GM21423 (cell line): ENCODE data around the gene KCNE1.
"Not testable (repeated sequence)": the region's sequence is repeated elsewhere in the genome, so short reads cannot be mapped to it uniquely, and the experiment has no call there.

Source experiments
- ATAC-seq: cut with Tn5 transposase; IDR thresholded peaks from one replicate; pipeline ENCODE4 v1.9.1; 2021; ENCODE audit warnings: mild to moderate bottlenecking, moderate library complexity; ENCODE audit not compliant: unreplicated experiment

Gene KCNE1

GRCh38 chr21:34511787-34512455 is at the start of gene KCNE1:
KCNE1 (minus strand) TSS chr21:34512210; CDS start chr21:34449634, 62,576 bp downstream.
- no peak for ATAC-seq

- no peak for ATAC-seq
Measured at GRCh38 chr21:34561806-34562205, 49.8 kb upstream of the KCNE1 start.

- ATAC-seq = no peak
Measured at GRCh38 chr21:34560609-34561008, 48.6 kb upstream of the KCNE1 start.

- ATAC-seq = no peak
Measured at GRCh38 chr21:34560021-34560420, 48.0 kb upstream of the KCNE1 start.

GRCh38 chr21:34559089-34559631 is 47.1 kb upstream of the KCNE1 start:
- ATAC-seq = no peak

- no peak for ATAC-seq
Measured at GRCh38 chr21:34558166-34558565, 46.2 kb upstream of the KCNE1 start.

- ATAC-seq = no peak
Measured at GRCh38 chr21:34557261-34557660, 45.3 kb upstream of the KCNE1 start.

GRCh38 chr21:34554670-34555069 is 42.7 kb upstream of the KCNE1 start:
- not testable (repeated sequence) for ATAC-seq

GRCh38 chr21:34554227-34554626 is 42.2 kb upstream of the KCNE1 start:
- no peak for ATAC-seq

- no peak for ATAC-seq
Measured at GRCh38 chr21:34553151-34553952, 41.3 kb upstream of the KCNE1 start.

GRCh38 chr21:34552360-34553098 is 40.5 kb upstream of the KCNE1 start:
- no peak for ATAC-seq

GRCh38 chr21:34550182-34550799 is 38.3 kb upstream of the KCNE1 start:
- ATAC-seq = no peak

GRCh38 chr21:34548781-34549376 is 36.9 kb upstream of the KCNE1 start:
- no peak for ATAC-seq

GRCh38 chr21:34546542-34546941 is 34.5 kb upstream of the KCNE1 start:
- ATAC-seq = no peak

GRCh38 chr21:34545079-34545884 is 33.3 kb upstream of the KCNE1 start:
- peak; percentile 85 for ATAC-seq

GRCh38 chr21:34544032-34544496 is 32.1 kb upstream of the KCNE1 start:
- ATAC-seq = no peak

- ATAC-seq = no peak
Measured at GRCh38 chr21:34543017-34543416, 31.0 kb upstream of the KCNE1 start.

GRCh38 chr21:34540206-34540605 is 28.2 kb upstream of the KCNE1 start:
- no peak for ATAC-seq

GRCh38 chr21:34537838-34538237 is 25.8 kb upstream of the KCNE1 start:
- no peak for ATAC-seq

- no peak for ATAC-seq
Measured at GRCh38 chr21:34536820-34537219, 24.8 kb upstream of the KCNE1 start.
